CD4-positive, alpha-beta T cell (primary cell): Measurements from ENCODE around the gene TRPV2. TPM values are rescaled to one million over a fixed set of nuclear protein-coding genes. Genes with fewer than 3 reads are reported as not detected.

ENCODE experiments used
- ATAC-seq: fragments of 200-7000 bp; cut with Tn5 transposase; one replicate; pipeline ENCODE4 v1.10.0; 2022; ENCODE audit warnings: mild to moderate bottlenecking; ENCODE audit not compliant: poor library complexity
- CTCF ChIA-PET: fragments of 350-600 bp; sonication (Branson Sonifier 250); formaldehyde crosslinking; loops from one replicate; lab custom pipeline; 2021; ENCODE audit warnings: antibody characterized with exemption, inconsistent platforms; lab: Charles Lee
- POLR2A ChIA-PET: fragments of 350-600 bp; sonication (Branson Sonifier 250); formaldehyde crosslinking; loops from one replicate; lab custom pipeline; 2021; ENCODE audit warnings: antibody characterized with exemption, inconsistent platforms; lab: Charles Lee
- DNase-seq, 14 experiments: peaks; one replicate each; pipeline ENCODE4 v3.0.0-alpha.2; 2013 to 2020; ENCODE audit warnings: mixed read lengths in 2 of 14
- H3K27ac ChIP-seq, 2 donors: one replicate each; pipeline versions ENCODE4 v1.5.1 to v1.7.0; 2013; ENCODE audit warnings: low read length in 2 of 2, low read depth in 1 of 2, mild to moderate bottlenecking in 1 of 2
- H3K27me3 ChIP-seq, 2 experiments: 1 replicate in 1 of 2; 2 replicates in 1 of 2; pipeline versions ENCODE4 v1.6.1 to v1.7.0; 2013; ENCODE audit warnings: low read length in 2 of 2, control low read depth in 1 of 2, mild to moderate bottlenecking in 1 of 2, moderate library complexity in 1 of 2; ENCODE audit not compliant: insufficient read depth in 2 of 2, control insufficient read depth in 1 of 2
- H3K36me3 ChIP-seq: one replicate; pipeline ENCODE4 v1.6.1; 2013; ENCODE audit warnings: low read length, control low read depth; ENCODE audit not compliant: insufficient read depth
- H3K4me1 ChIP-seq: one replicate; pipeline ENCODE4 v1.6.1; 2013; ENCODE audit warnings: low read length, control low read depth; ENCODE audit not compliant: insufficient read depth
- H3K4me3 ChIP-seq: one replicate; pipeline ENCODE4 v1.5.1; 2013; ENCODE audit warnings: mild to moderate bottlenecking, low read length, moderate library complexity
- H3K9me3 ChIP-seq, 2 experiments: 1 replicate in 1 of 2; 2 replicates in 1 of 2; pipeline versions ENCODE4 v1.6.1 to v1.7.0; 2013; ENCODE audit warnings: low read length in 2 of 2, mild to moderate bottlenecking in 2 of 2, control low read depth in 1 of 2, moderate library complexity in 1 of 2; ENCODE audit not compliant: control insufficient read depth in 1 of 2, insufficient read depth in 1 of 2
- H3K27ac Mint-ChIP-seq: one replicate; pipeline ENCODE4 v1.8.0; 2020; ENCODE audit warnings: mixed read lengths
- H3K27me3 Mint-ChIP-seq: one replicate; pipeline ENCODE4 v1.8.0; 2021; ENCODE audit warnings: mixed read lengths
- H3K36me3 Mint-ChIP-seq: one replicate; pipeline ENCODE4 v1.8.0; 2021; ENCODE audit warnings: low read depth, mixed read lengths
- H3K4me1 Mint-ChIP-seq: one replicate; pipeline ENCODE4 v1.8.0; 2021; ENCODE audit warnings: low read depth, mixed read lengths
- H3K4me3 Mint-ChIP-seq: one replicate; pipeline ENCODE4 v1.8.0; 2020; ENCODE audit warnings: mild to moderate bottlenecking, mixed read lengths
- H3K9me3 Mint-ChIP-seq: one replicate; pipeline ENCODE4 v1.8.0; 2020; ENCODE audit warnings: mixed read lengths
- CTCF ChIP-seq: fragments of 200-600 bp; IDR thresholded peaks from one replicate; pipeline ENCODE4 v1.8.0; 2022; ENCODE audit warnings: antibody characterized with exemption, mild to moderate bottlenecking
- intact Hi-C, 2 experiments: fragments of 100-400 bp; cut with DNase I in 1 of 2; cut with micrococcal nuclease in 1 of 2; formaldehyde crosslinking; loops; one replicate each; pipeline versions ENCODE4 v1.15.1 to v1.9.0; 2023 to 2025; cut with DNase I, micrococcal nuclease
- polyA plus RNA-seq, 2 donors: library from polyadenylated mRNA; unstranded; fragments of 120-200 nt; gene quantifications; one replicate each; pipeline ENCODE4 v1.2.1, GENCODE V29; 2013
- total RNA-seq, 174 experiments: library from RNA in 2 of 174; stranded (reverse) in 2 of 174; gene quantifications; one replicate each; pipeline ENCODE4 v1.2.3 and lab custom pipeline; 2021 to 2026

The TRPV2 gene
- total RNA-seq (10 to 100 TPM; 42.8 to 45.2 TPM), total RNA-seq (lab: John Stamatoyannopoulos, UW) (11.2 to 110 (median 47.7) reads per million in 172 experiments)
- 64.7 TPM for polyA plus RNA-seq (2013, experiment 1 of 2)
- 83.2 TPM for polyA plus RNA-seq (2013, experiment 2 of 2)

- Mint-ChIP-seq H3K9me3 (no peaks in the 10 kb centered on the region), H3K4me1 (peaks cover 47% of the 10 kb centered on the region), H3K27me3 (no peaks in the 10 kb centered on the region), H3K27ac (peak within 1 kb of the TSS; percentile 100), H3K36me3 (peaks cover 41% of the 10 kb centered on the region), H3K4me3 (peak within 1 kb of the TSS; percentile 95)
- intact Hi-C loops = loop anchor here (1.0 to 10.0 kb wide), 3 partner anchors 29 to 52 kb away; no protein-coding TSS in a partner anchor
- Histone ChIP-seq H3K27me3 (no peaks in the 10 kb centered on the region), H3K27ac (peak within 1 kb of the TSS; percentile 90 to 96), H3K9me3 (no peaks in the 10 kb centered on the region), H3K4me1 (peaks cover 56% of the 10 kb centered on the region), H3K36me3 (peaks cover 30% of the 10 kb centered on the region), H3K4me3 (peak within 1 kb of the TSS; percentile 96)
- CTCF ChIA-PET = interaction anchor here (0.5 to 5.3 kb wide), 10 partner anchors 8 to 130 kb away, joined by 3 to 26 read pairs (median 4); partner anchors contain the start of gene UBB
- ATAC-seq (peak; percentile 49), DNase-seq (peak; percentile 21 to 72 (median 45))
- POLR2A ChIA-PET = interaction anchor here (1.0 to 3.3 kb wide), 15 partner anchors 9 to 1176 kb away, joined by 3 to 56 read pairs (median 6); partner anchors contain the start of genes CENPV, PEMT and UBB
- TF ChIP-seq CTCF = peak; percentile 55
Observed at GRCh38 chr17:16415031-16415924, at the start of gene TRPV2. TSS of gene TRPV2 (plus strand) at chr17:16415571. CDS start at chr17:16417669, 2,098 bp downstream.

GRCh38 chr17:16371742-16372141 lies 43.6 kb upstream of the TRPV2 start:
- Mint-ChIP-seq H3K27me3 (no peaks in the 10 kb centered on the region), H3K36me3 (no peaks in the 10 kb centered on the region), H3K9me3 (no peaks in the 10 kb centered on the region), H3K4me1 (no peaks in the 10 kb centered on the region), H3K4me3 (no peak overlapping the region), H3K27ac (no peak overlapping the region)
- Histone ChIP-seq H3K36me3 (no peaks in the 10 kb centered on the region), H3K27ac (no peak overlapping the region), H3K9me3 (no peaks in the 10 kb centered on the region), H3K4me3 (no peak overlapping the region), H3K4me1 (no peaks in the 10 kb centered on the region), H3K27me3 (no peaks in the 10 kb centered on the region)
- ATAC-seq (no peak), DNase-seq (no peak)
- ChIA-PET POLR2A (no interaction called here), CTCF (interaction anchor here (2.9 kb wide), 1 partner anchor 8 kb away, joined by 8 read pairs; no protein-coding TSS in a partner anchor)
- intact Hi-C loops = no loop called here
- TF ChIP-seq CTCF = no peak

GRCh38 chr17:16374146-16374938 lies 41.0 kb upstream of the TRPV2 start:
- no peak for TF ChIP-seq CTCF
- H3K4me3 ChIP-seq = no peak overlapping the region
- no peaks in the 10 kb centered on the region for H3K27me3 Mint-ChIP-seq
- no peaks in the 10 kb centered on the region for H3K36me3 ChIP-seq
- no peaks in the 10 kb centered on the region for H3K27me3 ChIP-seq
- no peaks in the 10 kb centered on the region for H3K4me1 ChIP-seq
- DNase-seq (no peak), ATAC-seq (no peak)
- ChIA-PET CTCF (interaction anchor here (1.1 to 2.9 kb wide), 2 partner anchors 10 to 210 kb away, joined by 3 to 8 read pairs; no protein-coding TSS in a partner anchor), POLR2A (no interaction called here)
- H3K9me3 ChIP-seq = no peaks in the 10 kb centered on the region
- H3K4me1 Mint-ChIP-seq = no peaks in the 10 kb centered on the region
- no peaks in the 10 kb centered on the region for H3K9me3 Mint-ChIP-seq
- no peak overlapping the region for H3K4me3 Mint-ChIP-seq
- no peak overlapping the region for H3K27ac Mint-ChIP-seq
- no peak overlapping the region for H3K27ac ChIP-seq
- intact Hi-C loops = no loop called here
- no peaks in the 10 kb centered on the region for H3K36me3 Mint-ChIP-seq
